Hepatocyte (in vitro differentiated cells): Measurements from ENCODE around the gene ENAM. TPM values are rescaled to one million over a fixed set of nuclear protein-coding genes. Genes with fewer than 3 reads are reported as not detected.
"Not testable (repeated sequence)": the region's sequence is repeated elsewhere in the genome, so short reads cannot be mapped to it uniquely, and the experiment has no call there.

Experiments
- DNase-seq: peaks from one replicate; pipeline ENCODE4 v3.0.0-alpha.2; 2016; ENCODE audit warnings: low spot score
- H2AFZ ChIP-seq: fragments of 200-600 bp; sonication (generic); 2 replicates; pipeline ENCODE4 v1.6.0; 2016; ENCODE audit warnings: antibody characterized with exemption, mild to moderate bottlenecking
- H3K27ac ChIP-seq: fragments of 200-600 bp; sonication (generic); 2 replicates; pipeline ENCODE4 v1.5.1; 2016; ENCODE audit warnings: mild to moderate bottlenecking
- H3K27me3 ChIP-seq: fragments of 200-600 bp; sonication (generic); 2 replicates; pipeline ENCODE4 v1.6.1; 2016
- H3K36me3 ChIP-seq: fragments of 200-600 bp; sonication (generic); replicated peaks from 2 replicates; pipeline ENCODE4 v1.5.1; 2016; ENCODE audit warnings: low read depth; ENCODE audit not compliant: insufficient read depth
- H3K4me1 ChIP-seq: fragments of 200-600 bp; sonication (generic); 2 replicates; pipeline ENCODE4 v1.5.1; 2016; ENCODE audit warnings: mild to moderate bottlenecking, moderate library complexity; ENCODE audit not compliant: insufficient read depth
- H3K4me2 ChIP-seq: fragments of 200-600 bp; sonication (generic); 2 replicates; pipeline ENCODE4 v1.6.0; 2016
- H3K4me3 ChIP-seq: fragments of 200-600 bp; sonication (generic); 2 replicates; pipeline ENCODE4 v1.5.1; 2016; ENCODE audit warnings: mild to moderate bottlenecking
- H3K79me2 ChIP-seq: fragments of 200-600 bp; sonication (generic); 2 replicates; pipeline ENCODE4 v1.6.0; 2017; ENCODE audit warnings: mild to moderate bottlenecking
- H3K9me2 ChIP-seq: fragments of 200-600 bp; sonication (generic); replicated peaks from 2 replicates; pipeline ENCODE4 v1.6.0; 2017; ENCODE audit warnings: mild to moderate bottlenecking; ENCODE audit not compliant: insufficient read depth
- H3K9me3 ChIP-seq: fragments of 200-600 bp; sonication (generic); 2 replicates; pipeline ENCODE4 v1.5.1; 2016; ENCODE audit warnings: low read depth, mild to moderate bottlenecking
- H4K20me1 ChIP-seq: fragments of 200-600 bp; sonication (generic); 2 replicates; pipeline ENCODE4 v1.6.0; 2016; ENCODE audit warnings: mild to moderate bottlenecking; ENCODE audit not compliant: insufficient read depth, poor library complexity, severe bottlenecking
- EZH2 ChIP-seq: fragments of 200-600 bp; sonication (generic); IDR thresholded peaks from 2 replicates; pipeline ENCODE4 v1.6.1; 2016; ENCODE audit warnings: antibody characterized with exemption, mild to moderate bottlenecking, borderline replicate concordance
- EZH2phosphoT487 ChIP-seq: fragments of 200-600 bp; sonication (generic); IDR thresholded peaks from one replicate; pipeline ENCODE4 v1.6.1; 2018; ENCODE audit warnings: antibody characterized with exemption, mild to moderate bottlenecking, low read depth, moderate library complexity; ENCODE audit not compliant: unreplicated experiment, severe bottlenecking
- WGBS: methylation state at CpG from one replicate; pipeline ENCODE4 v1.1.6; 2016; ENCODE audit warnings: low lambda C conversion rate; ENCODE audit errors: missing lambda C conversion rate; 5-methylcytosine and 5-hydroxymethylcytosine counted together
- polyA plus RNA-seq: library from polyadenylated mRNA; unstranded; fragments of >200 nt; fragmentation: Nextera tagmentation; extraction: Ambion mirVana; gene quantifications from 2 replicates; pipeline ENCODE4 v1.2.1, GENCODE V29; 2016
- total RNA-seq: library from RNA; depleted of rRNA; stranded (reverse); fragments of >200 nt; gene quantifications from 2 replicates; pipeline ENCODE4 v1.2.3, GENCODE V29; 2014
- TF ChIP-seq, protein P1 (sequence below): fragments of 200-600 bp; sonication (generic); IDR thresholded peaks from 2 replicates; pipeline ENCODE4 v1.5.1; 2016; ENCODE audit warnings: antibody characterized with exemption, mild to moderate bottlenecking; ENCODE audit not compliant: poor library complexity

ENAM gene
- total and polyA plus RNA-seq, 2 experiments from 2014 or later, result 0.20 to 0.64 TPM

DNA sequence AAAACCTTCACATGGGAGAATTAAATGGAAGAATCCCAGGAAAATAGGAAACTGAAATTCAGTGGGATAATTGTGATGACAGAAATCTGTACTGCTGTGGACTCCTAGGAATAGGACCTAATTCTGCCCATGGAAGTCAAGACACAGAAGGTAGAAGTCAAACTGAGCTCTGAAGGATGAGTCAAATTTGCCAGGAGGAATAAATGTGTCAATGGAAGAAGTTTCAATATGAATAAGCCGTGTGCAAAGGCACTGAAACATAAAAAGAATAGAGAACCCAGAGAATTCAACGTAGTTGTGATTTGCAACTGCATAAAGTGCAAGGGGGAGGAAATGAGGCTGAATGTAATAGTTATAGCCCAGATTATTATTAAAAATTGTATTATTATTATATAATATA, 11.6 kb downstream of the ENAM start:
- Histone ChIP-seq H3K4me3 (no peak overlapping the region), H3K4me1 (no peaks in the 10 kb centered on the region), H2AFZ (no peak overlapping the region), H3K9me2 (no peaks in the 10 kb centered on the region), H3K27me3 (no peaks in the 10 kb centered on the region), H4K20me1 (no peaks in the 10 kb centered on the region), H3K36me3 (no peaks in the 10 kb centered on the region), H3K9me3 (no peaks in the 10 kb centered on the region), H3K27ac (no peak overlapping the region), H3K4me2 (no peak overlapping the region), H3K79me2 (no peaks in the 10 kb centered on the region)
- TF ChIP-seq, protein P1, sequence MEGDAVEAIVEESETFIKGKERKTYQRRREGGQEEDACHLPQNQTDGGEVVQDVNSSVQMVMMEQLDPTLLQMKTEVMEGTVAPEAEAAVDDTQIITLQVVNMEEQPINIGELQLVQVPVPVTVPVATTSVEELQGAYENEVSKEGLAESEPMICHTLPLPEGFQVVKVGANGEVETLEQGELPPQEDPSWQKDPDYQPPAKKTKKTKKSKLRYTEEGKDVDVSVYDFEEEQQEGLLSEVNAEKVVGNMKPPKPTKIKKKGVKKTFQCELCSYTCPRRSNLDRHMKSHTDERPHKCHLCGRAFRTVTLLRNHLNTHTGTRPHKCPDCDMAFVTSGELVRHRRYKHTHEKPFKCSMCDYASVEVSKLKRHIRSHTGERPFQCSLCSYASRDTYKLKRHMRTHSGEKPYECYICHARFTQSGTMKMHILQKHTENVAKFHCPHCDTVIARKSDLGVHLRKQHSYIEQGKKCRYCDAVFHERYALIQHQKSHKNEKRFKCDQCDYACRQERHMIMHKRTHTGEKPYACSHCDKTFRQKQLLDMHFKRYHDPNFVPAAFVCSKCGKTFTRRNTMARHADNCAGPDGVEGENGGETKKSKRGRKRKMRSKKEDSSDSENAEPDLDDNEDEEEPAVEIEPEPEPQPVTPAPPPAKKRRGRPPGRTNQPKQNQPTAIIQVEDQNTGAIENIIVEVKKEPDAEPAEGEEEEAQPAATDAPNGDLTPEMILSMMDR, result no peak
- TF ChIP-seq EZH2phosphoT487, result no peak
- TF ChIP-seq EZH2, result no peak
- no peak for DNase-seq
- 89% methylated on average over 2 of the region's 2 CpGs for WGBS

DNA sequence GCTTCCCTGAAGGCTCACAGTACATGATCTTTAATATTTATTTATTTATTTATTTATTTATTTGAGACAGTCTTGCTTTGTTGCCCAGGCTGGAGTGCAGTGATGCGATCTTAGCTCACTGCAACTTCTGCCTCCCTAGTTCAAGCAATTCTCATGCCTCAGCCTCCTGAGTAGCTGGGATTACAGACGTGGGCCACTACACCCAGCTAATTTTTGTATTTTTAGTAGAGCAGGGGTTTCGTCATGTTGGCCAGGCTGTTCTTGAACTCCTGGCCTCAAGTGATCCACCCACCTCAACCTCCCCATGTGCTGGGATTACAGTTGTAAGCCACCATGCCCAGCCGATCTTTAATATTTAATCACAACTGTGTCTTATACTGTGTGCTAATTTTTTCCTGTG, 22.2 kb downstream of the ENAM start:
- H3K36me3 ChIP-seq, H3K4me1 ChIP-seq, H3K27ac ChIP-seq, H4K20me1 ChIP-seq, H3K27me3 ChIP-seq, H3K9me3 ChIP-seq, DNase-seq, H3K4me3 ChIP-seq, H3K79me2 ChIP-seq, H2AFZ ChIP-seq, H3K4me2 ChIP-seq, H3K9me2 ChIP-seq: not testable (repeated sequence)
- 86% methylated on average over 4 of the region's 4 CpGs for WGBS

DNA sequence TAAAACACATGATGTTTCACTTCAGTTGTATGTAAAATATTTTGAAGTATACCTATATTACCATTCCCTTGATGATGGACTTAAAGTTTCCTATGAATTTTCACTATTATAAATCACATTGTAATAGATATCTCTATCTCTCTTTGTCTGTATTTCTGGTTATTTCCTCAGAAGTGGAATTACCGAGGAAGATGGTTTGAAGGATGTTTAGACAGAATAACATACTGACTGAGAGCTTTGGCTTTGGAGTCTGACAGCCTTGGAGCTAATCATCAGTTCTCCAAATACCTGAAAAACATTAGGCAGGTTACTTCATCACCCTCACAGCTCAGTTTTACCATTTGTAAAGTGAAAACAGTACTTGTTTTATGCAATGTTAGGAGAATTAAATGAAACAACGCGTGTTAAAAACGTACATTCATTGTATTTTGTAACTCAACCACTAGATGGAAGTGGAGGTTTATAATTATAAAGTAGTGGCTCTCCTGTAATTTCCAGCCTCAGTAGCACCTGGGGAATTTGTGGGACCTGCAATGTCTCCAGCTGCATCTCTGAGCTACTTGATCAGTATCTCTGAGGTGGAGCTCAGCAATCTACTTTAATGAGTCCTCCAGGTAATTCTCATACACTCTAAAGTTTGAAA, 23.4 kb downstream of the ENAM start:
- peak; percentile 38 for DNase-seq
- H3K4me2 ChIP-seq, result peak overlapping the region; percentile 34

DNA sequence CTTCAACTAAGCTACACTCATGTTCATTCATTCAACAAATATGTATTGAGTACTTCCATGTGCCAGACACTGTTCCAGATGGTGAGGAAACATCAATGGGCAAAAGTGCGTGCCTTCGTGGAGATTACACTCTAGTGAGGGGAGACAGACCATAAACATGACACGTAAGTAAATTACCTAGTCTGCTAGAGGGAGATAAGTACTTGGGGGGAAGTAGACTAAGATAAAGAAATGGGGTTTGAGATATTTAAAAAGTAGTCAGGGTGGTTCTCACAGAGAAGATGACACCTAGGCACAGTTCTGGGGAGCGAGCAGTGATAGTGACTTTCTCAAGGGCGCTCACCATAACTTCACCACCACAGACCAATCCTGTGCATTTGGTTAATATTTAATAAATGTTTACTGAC, 26.1 kb downstream of the ENAM start:
- H3K27ac ChIP-seq, result no peak overlapping the region
- H3K36me3 ChIP-seq, result no peaks in the 10 kb centered on the region
- H3K9me2 ChIP-seq, result no peaks in the 10 kb centered on the region
- H3K4me1 ChIP-seq, result peaks cover 3% of the 10 kb centered on the region
- TF ChIP-seq EZH2 (no peak), EZH2phosphoT487 (no peak)
- TF ChIP-seq, protein P1, result no peak
- no peaks in the 10 kb centered on the region for H4K20me1 ChIP-seq
- H2AFZ ChIP-seq, result no peak overlapping the region
- no peaks in the 10 kb centered on the region for H3K27me3 ChIP-seq
- H3K79me2 ChIP-seq, result no peaks in the 10 kb centered on the region
- no peaks in the 10 kb centered on the region for H3K9me3 ChIP-seq
- H3K4me3 ChIP-seq, result no peak overlapping the region
- no peak for DNase-seq
- no peak overlapping the region for H3K4me2 ChIP-seq
- 48% methylated on average over 5 of the region's 5 CpGs for WGBS

More for the DNA sequence above, 23.4 kb downstream of the ENAM start:
- H3K4me3 ChIP-seq, result no peak overlapping the region
- no peak overlapping the region for H3K27ac ChIP-seq
- H3K79me2 ChIP-seq, result no peaks in the 10 kb centered on the region
- no peaks in the 10 kb centered on the region for H3K36me3 ChIP-seq
- 22% methylated on average over 4 of the region's 4 CpGs for WGBS
- H3K9me2 ChIP-seq, result no peaks in the 10 kb centered on the region
- H4K20me1 ChIP-seq, result no peaks in the 10 kb centered on the region
- H3K27me3 ChIP-seq, result no peaks in the 10 kb centered on the region
- peaks cover 3% of the 10 kb centered on the region for H3K4me1 ChIP-seq
- peak overlapping the region; percentile 43 for H2AFZ ChIP-seq
- no peaks in the 10 kb centered on the region for H3K9me3 ChIP-seq
- TF ChIP-seq, protein P1, result peak; percentile 66
- TF ChIP-seq EZH2phosphoT487, result no peak
